NB4 (cell line): ENCODE measurements around the gene HES6.

ENCODE experiments used
- DNase-seq: peaks from one replicate; pipeline ENCODE4 v3.0.0; 2010; ENCODE audit warnings: low read depth
- H3K4me3 ChIP-seq: one replicate; pipeline ENCODE4 v1.5.1; 2011; ENCODE audit warnings: mild to moderate bottlenecking, low read depth, low read length, moderate library complexity
- MYC ChIP-seq: IDR thresholded peaks from 2 replicates; pipeline ENCODE4 v1.6.1; 2011; ENCODE audit warnings: low read depth, low read length
- POLR2A ChIP-seq: IDR thresholded peaks from 2 replicates; pipeline ENCODE4 v1.6.1; 2011; ENCODE audit warnings: mild to moderate bottlenecking; ENCODE audit not compliant: insufficient read length; ENCODE audit errors: extremely low read depth
- TF ChIP-seq, protein P1 (sequence below): IDR thresholded peaks from 2 replicates; pipeline ENCODE4 v1.6.1; 2011; ENCODE audit warnings: low read depth, low read length
- TF ChIP-seq, protein P2 (sequence below): IDR thresholded peaks from one replicate; pipeline ENCODE4 v1.5.1; 2012; ENCODE audit warnings: low read depth, low read length

Gene HES6

DNA sequence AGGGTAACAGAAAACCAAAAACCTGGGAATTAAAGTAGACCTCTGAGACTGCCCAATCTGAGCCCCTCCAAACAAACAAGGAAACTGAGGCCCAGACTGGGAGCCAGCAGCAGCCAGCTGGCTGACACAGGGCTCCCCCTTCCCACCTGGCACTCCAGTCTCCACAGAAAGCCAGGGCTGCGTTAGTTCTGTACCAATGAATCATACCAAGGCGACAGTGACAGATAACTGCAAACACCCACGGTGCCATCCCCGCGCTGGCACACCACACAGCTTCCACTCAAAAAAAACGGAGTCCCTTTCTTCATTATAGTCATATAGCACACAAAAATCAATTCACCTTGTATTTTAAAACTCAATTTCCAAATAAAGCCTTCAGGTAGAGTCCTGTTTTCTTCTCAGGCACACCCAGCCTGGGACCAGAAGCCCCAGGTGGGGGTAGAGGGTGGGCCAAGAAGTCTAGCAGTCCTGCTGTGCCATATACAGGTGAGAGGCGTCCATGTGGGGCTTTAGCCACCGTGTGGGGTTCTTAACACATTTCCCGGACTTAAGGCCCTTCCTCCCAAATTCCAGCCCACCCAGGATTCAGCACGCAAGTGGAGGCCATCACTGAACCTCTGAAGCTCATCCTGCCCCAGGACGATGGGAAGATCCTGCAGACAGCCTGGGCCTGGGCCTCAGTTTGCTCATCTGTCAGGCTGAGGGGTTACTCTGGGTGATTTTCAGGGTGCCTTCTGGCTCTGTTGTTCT, 47.3 kb upstream of the HES6 start:
- H3K4me3 ChIP-seq = peak overlapping the region; percentile 79
- DNase-seq = no peak
- no peak for TF ChIP-seq MYC
- TF ChIP-seq, protein P1, sequence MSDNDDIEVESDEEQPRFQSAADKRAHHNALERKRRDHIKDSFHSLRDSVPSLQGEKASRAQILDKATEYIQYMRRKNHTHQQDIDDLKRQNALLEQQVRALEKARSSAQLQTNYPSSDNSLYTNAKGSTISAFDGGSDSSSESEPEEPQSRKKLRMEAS = no peak
- TF ChIP-seq, protein P2, sequence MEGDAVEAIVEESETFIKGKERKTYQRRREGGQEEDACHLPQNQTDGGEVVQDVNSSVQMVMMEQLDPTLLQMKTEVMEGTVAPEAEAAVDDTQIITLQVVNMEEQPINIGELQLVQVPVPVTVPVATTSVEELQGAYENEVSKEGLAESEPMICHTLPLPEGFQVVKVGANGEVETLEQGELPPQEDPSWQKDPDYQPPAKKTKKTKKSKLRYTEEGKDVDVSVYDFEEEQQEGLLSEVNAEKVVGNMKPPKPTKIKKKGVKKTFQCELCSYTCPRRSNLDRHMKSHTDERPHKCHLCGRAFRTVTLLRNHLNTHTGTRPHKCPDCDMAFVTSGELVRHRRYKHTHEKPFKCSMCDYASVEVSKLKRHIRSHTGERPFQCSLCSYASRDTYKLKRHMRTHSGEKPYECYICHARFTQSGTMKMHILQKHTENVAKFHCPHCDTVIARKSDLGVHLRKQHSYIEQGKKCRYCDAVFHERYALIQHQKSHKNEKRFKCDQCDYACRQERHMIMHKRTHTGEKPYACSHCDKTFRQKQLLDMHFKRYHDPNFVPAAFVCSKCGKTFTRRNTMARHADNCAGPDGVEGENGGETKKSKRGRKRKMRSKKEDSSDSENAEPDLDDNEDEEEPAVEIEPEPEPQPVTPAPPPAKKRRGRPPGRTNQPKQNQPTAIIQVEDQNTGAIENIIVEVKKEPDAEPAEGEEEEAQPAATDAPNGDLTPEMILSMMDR = no peak
- TF ChIP-seq POLR2A = no peak

DNA sequence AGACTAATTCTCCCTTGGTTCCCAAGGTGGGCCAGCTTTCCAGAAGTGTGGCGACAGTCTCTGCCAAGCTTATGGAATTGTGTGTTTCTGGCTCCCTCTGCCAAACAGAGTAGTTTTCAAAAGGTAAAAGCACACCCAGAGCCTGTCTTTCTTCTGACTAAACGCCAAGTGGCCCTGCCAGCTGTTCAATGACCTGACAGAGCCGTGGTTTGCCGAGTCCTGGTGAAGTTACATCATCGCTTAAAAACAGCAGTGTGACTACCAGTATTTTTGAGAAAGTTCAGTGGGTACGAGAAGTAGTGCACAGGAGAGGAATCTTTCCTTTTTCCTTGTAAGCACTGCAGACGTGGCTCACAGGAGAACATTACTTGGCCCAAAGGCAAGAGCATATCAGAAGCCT, 46.7 kb upstream of the HES6 start:
- DNase-seq = peak; percentile 62
- no peak for TF ChIP-seq POLR2A
- TF ChIP-seq MYC = no peak
- TF ChIP-seq, protein P1 = no peak
- TF ChIP-seq, protein P2 = no peak
- peak overlapping the region; percentile 79 for H3K4me3 ChIP-seq

DNA sequence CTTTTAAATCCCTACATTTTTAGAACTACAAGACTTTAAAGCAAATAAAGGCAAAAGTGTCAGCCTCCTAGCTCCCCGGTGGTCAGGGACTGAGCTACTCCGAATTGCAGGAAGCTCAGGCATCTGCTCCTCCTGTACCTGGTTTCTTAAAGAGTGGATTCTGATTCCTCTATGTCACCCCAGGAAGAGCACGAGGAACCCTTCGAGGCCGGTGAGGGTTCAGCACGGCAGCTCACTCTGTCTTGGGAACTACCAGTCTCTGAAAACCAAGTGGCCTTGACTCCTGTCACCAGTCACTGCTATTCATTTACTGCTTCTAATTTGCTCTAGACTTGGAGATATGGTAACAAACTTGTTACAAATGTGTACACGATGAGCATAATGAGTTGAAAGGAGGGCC, 46.3 kb upstream of the HES6 start:
- TF ChIP-seq MYC = no peak
- TF ChIP-seq POLR2A = no peak
- TF ChIP-seq, protein P2 = no peak
- TF ChIP-seq, protein P1 = no peak
- DNase-seq = no peak
- peak overlapping the region; percentile 79 for H3K4me3 ChIP-seq

DNA sequence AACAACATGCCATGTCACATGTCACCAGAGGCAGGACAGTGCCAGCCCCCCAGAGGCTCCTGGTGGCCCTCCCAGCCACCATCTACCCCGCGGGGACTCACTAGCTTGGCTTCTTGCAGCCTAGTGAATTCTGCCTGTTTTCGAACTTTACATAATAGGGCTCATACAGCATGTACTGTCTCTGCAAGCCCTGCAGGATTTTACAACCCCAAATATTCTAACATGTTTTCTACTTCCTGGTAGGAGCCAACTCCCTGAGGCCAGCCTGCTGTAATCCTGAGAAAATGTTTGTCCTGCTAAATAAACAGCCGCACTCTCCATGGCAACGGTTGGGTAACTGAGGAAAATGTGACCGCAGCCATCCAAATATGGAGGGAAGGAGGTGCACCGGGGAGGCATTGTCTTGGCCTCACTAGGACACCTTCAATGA, 45.8 kb upstream of the HES6 start:
- no peak for DNase-seq
- H3K4me3 ChIP-seq = no peak overlapping the region
- TF ChIP-seq, protein P1 = no peak

DNA sequence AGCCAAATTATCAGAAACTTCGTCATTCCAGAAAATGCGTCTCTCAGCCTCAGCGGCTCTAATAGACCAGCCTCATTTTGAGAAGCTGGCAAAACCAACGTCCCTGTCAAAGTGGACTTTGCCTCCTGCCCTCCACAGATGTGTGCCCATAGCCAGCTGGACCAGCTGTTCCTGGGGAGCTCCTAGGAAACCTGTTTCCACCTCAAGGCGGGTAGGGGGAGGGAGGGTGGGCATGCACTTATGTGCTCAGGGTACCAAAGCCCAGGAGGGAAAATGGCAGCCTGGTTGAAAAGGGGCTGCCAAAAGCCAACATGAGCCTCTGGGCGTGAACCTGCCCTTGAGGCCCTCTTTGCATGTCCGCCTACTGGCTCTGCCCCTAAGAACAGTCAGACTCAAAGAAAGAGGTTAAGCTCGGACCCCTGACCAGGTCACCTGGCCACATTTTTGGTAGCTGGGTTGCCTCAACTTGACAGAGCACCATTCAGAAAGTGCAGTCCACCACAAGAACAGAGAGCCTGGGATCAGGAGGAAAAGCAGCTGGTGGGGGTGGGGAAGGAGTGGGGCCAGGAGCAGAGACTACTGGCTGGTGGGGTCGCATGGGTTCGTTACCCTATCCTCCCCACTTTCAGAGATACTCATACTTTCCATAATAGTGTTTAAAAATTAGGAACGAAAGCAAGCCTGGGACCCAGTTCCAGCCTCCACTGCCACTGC, 45.1 kb upstream of the HES6 start:
- no peak for TF ChIP-seq MYC
- TF ChIP-seq POLR2A = no peak
- TF ChIP-seq, protein P2 = no peak
- TF ChIP-seq, protein P1 = no peak
- H3K4me3 ChIP-seq = no peak overlapping the region
- no peak for DNase-seq
